GM12865 (cell line): ENCODE results near the gene SYNDIG1L.

Source experiments
- DNase-seq: peaks from one replicate; pipeline ENCODE4 v3.0.0; 2010; ENCODE audit warnings: low read depth
- H3K4me3 ChIP-seq: 2 replicates; pipeline ENCODE4 v1.5.1; 2011; ENCODE audit warnings: mild to moderate bottlenecking, low read depth, low read length, control low read depth
- TF ChIP-seq, protein P1 (sequence below): IDR thresholded peaks from 2 replicates; pipeline ENCODE4 v1.5.1; 2011; ENCODE audit warnings: low read length, control low read depth, low read depth, inconsistent platforms; ENCODE audit not compliant: insufficient read depth; ENCODE audit errors: missing control alignments

Gene SYNDIG1L

DNA sequence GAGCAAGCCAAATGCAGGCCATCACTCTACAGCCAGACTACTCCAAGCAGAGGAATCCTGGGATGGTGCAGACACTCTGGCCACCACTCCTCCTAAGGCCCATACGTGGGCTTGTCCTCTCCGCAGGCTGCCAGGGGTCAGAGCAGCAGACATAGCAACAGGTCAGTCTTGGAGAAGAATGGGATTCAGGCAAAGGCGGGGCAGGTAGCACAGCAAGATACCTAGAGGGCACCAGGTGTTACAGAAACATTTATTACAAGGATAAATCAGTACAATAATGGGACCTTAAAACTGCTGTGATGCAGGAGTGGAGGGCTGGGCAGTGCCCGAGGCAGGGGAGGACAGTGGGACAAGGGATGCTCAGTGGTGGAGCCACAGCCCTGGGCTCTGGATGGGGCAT lies 20.3 kb downstream of the SYNDIG1L start:
- no peak for DNase-seq
- TF ChIP-seq, protein P1, sequence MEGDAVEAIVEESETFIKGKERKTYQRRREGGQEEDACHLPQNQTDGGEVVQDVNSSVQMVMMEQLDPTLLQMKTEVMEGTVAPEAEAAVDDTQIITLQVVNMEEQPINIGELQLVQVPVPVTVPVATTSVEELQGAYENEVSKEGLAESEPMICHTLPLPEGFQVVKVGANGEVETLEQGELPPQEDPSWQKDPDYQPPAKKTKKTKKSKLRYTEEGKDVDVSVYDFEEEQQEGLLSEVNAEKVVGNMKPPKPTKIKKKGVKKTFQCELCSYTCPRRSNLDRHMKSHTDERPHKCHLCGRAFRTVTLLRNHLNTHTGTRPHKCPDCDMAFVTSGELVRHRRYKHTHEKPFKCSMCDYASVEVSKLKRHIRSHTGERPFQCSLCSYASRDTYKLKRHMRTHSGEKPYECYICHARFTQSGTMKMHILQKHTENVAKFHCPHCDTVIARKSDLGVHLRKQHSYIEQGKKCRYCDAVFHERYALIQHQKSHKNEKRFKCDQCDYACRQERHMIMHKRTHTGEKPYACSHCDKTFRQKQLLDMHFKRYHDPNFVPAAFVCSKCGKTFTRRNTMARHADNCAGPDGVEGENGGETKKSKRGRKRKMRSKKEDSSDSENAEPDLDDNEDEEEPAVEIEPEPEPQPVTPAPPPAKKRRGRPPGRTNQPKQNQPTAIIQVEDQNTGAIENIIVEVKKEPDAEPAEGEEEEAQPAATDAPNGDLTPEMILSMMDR = no peak
- H3K4me3 ChIP-seq = no peak overlapping the region

DNA sequence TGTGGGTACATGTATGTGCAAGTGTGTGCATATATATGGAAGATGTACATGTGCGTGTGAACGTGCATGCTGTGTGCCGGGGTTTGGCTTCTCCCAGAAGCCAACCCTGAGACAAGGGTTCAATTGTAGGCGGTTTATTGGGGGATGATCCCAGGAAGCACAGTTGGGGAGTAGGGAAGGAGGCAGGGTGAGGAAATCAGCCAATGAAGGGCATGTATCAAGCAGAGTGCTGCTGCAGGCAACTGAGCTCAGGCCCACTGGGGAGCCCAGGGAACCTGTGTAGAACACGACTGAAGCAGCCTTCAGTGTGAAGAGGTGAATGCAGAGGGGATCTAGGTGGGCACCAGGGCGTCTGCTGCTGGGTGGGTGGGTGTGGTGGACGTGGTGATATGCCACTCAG lies 21.6 kb downstream of the SYNDIG1L start:
- TF ChIP-seq, protein P1 = no peak

DNA sequence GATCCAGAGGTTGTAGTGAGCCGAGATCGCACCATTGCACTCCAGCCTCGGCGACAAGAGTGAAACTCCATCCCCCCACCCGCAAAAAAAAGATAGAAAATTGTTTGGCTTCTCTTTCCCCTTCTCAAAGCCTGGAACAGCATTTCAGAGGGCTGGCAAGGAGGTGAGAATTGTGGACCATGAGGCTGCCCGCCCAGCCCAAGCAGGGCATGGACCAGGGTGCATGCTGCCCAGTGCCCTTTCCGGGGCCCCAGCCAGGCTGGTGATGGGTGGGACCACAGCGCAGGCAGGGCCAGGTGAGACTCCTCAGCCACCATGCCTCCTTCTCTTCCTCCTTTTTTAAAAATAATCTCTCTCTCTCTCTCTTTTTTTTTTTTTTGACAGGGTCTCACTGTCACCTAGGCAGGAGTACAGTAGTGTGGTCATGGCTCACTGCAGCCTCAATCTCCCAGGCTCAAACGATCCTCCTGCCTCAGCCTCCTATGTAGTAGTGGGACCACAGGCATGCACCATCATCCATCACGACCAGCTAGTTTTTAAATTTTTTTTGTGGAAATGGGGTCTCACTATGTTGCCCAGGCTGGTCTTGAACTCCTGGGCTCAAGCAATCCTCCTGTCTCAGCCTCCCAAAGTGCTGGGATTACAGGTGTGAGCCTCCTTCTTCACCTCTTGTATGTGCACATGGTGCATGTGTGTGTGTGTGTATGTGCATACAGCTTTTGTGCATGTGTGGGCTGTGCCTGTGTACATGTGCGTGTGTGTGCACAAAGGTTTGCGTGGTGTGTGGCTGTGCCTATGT lies 22.2 kb downstream of the SYNDIG1L start:
- no peak overlapping the region for H3K4me3 ChIP-seq
- TF ChIP-seq, protein P1 = no peak
- DNase-seq = no peak

More for the DNA sequence above, 21.6 kb downstream of the SYNDIG1L start:
- H3K4me3 ChIP-seq = no peak overlapping the region
- DNase-seq = no peak

DNA sequence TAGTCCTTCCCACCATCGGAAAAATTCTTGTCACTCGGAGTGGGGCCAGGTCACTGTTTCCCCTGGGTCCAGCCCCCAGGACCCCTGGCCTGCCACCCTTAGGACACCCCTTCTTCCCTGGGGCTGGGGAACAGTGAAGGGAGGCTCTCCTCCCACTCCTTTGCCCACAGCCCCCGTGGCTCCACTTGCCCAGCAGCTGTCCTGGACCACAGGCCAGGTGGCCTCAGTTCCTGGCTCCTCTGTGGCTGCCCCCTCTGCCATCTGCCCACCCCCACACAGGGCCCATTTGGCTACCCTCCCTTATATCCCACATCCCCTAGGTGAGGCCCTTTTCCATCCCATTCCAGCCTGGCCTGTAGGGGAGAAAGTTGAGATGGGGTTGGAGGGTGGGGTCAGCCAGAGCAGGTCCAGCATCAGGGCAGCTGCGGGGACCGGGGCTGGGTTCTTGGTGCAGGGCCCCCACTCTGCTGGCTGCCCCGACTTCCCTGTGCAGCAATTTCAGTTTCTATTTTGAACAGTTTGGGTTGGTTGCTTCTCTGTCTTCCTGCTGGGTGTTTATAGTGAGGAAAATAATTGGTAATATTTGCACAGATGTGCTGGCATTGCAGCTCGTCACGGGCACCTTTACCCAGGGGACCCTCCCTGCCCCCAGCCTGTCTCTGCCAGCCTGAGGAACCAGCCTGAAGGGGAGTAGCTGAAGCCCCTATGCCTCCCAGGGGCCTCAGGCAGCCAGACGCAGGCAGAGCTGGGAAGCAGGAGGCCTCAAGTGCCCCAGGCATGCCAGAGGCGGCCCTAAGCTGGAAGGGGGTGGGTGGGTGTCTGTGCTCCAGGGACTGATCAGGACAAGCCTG lies 23.4 kb downstream of the SYNDIG1L start:
- DNase-seq = peak; percentile 32
- TF ChIP-seq, protein P1 = no peak
- H3K4me3 ChIP-seq = peak overlapping the region; percentile 22

DNA sequence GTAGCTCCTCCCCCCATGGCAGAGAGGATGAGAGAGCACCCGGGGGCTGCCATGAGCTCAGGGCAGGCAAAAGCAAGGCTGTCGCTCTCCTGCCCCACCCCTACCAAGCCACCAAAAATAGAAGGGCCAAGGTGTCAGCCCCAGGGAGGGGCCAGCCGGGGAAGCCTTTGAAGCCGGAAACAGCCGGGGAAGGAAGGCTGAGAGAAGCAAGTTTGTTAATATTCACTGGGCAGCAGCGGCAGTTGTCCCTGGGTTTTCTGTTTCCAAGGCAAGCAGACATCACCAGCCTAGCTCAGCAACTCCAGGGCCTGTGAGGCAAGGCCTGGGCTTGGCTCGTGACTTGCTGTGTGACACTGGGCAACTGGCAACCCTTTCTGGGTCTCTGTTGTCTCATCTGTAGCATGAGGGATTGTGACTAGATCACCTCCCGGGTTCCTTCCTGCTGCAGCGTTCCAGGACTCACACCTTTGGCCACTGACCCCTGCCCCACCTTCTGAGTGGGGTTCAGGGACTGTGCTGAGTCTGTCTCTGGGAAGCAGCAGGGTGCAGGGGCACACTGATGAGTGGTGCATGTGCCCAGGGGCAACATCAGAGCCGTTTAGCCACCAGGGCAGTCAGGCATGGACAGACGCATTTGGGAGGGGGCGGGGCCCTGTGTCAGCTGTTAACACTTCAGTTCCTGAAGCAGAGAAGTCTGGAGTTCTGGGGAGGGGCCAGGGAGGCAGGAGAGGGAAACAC lies 24.3 kb downstream of the SYNDIG1L start:
- peak overlapping the region; percentile 22 for H3K4me3 ChIP-seq
- peak; percentile 82 for DNase-seq
- TF ChIP-seq, protein P1 = no peak

DNA sequence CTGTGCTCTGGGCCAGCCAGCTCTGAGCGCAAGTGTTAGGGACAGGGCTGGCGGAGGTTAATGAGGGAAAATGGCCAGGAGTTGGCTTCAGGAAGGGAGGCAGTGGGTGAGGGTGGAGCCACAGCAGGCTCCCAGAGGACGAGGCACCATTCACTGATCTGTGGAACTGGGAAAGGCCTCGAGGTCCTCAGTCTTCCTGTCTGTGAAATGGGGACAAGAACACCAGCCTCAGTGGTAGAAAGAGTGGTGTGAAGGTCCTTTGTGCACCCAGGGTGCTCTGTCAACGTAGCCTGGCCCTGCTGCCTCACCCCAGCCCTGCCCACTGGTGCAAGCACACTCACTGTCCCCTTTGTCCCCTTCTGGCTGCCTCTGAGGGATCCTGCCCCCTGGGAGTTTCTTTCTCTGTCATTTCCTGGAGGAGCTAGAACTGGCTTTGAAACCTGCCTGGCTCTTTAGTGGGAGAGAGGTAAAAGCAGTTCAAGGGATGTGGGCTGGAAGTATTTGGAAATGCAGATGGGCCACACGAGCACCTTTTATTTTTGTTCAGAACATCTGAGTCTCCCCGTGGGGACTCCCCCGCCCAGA lies 25.0 kb downstream of the SYNDIG1L start:
- TF ChIP-seq, protein P1 = no peak
- no peak overlapping the region for H3K4me3 ChIP-seq
- no peak for DNase-seq
